ENCODE measurements around the gene NDUFB10.

Gene NDUFB10

DNA sequence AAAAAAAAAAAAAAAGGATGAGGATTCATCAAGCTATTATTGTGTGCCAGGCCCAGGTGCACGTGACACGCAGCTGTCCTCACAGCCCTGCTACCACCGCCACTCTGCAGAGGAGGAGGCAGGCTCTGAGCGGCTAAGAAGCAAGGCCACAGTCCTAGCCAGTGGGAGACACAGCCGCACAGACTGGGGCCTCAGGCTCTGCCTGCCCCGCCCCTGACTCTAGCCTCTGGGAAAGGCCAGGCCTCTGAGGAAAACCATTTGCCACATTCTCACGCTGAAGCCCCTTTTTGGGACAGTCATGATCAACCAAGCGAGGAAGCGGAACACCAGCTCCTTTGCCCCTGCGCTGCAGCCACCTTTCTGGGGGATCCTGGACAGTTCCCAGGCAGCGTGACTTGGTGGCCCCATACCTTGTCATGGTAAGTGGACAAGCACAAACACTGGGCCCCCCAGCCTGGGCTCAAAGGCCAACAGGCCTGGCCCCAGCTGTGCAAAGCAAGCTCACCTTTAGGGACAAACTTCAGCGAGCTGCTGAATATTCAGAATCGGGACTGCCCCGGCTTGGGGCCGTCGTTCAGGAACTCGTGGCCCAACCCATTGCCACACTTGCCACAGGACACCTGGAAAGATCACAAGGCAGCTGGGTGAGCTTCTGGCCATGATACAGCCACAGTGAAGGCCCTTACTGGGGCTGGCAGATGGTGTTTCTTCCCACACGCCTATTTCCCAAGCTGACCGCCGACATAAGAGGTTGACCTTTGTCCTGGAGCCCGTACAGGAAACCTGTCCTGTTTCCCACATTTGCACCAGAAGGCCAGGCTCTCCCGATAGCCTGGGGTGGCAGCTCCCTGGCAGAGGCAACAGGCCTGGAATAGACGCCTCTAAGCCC lies 18.8 kb upstream of the NDUFB10 start:
- H3K4me1 ChIP-seq (ENCODE audit: insufficient read depth, low read length, severe bottlenecking) = peaks cover 14% of the 10 kb centered on the region
- H3K9ac ChIP-seq (ENCODE audit: low read length) = no peak overlapping the region
- no peak overlapping the region for H2AFZ ChIP-seq (ENCODE audit: low read length)
- no peak overlapping the region for H3K4me3 ChIP-seq (ENCODE audit: low read depth, low read length, poor library complexity, severe bottlenecking)
- H3F3A ChIP-seq (ENCODE audit: insufficient read depth, low read length) = no peaks in the 10 kb centered on the region
- no peak for TF ChIP-seq EZH2 (IDR thresholded peaks at IDR 0.05; ENCODE audit: borderline replicate concordance, low read length)
- TF ChIP-seq, protein P1, sequence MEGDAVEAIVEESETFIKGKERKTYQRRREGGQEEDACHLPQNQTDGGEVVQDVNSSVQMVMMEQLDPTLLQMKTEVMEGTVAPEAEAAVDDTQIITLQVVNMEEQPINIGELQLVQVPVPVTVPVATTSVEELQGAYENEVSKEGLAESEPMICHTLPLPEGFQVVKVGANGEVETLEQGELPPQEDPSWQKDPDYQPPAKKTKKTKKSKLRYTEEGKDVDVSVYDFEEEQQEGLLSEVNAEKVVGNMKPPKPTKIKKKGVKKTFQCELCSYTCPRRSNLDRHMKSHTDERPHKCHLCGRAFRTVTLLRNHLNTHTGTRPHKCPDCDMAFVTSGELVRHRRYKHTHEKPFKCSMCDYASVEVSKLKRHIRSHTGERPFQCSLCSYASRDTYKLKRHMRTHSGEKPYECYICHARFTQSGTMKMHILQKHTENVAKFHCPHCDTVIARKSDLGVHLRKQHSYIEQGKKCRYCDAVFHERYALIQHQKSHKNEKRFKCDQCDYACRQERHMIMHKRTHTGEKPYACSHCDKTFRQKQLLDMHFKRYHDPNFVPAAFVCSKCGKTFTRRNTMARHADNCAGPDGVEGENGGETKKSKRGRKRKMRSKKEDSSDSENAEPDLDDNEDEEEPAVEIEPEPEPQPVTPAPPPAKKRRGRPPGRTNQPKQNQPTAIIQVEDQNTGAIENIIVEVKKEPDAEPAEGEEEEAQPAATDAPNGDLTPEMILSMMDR (IDR thresholded peaks at IDR 0.05; ENCODE audit: low read length) = no peak
- H3K27ac ChIP-seq (ENCODE audit: low read depth, low read length, poor library complexity, severe bottlenecking) = no peak overlapping the region
- H3K79me2 ChIP-seq (ENCODE audit: insufficient read depth, low read length) = no peaks in the 10 kb centered on the region
- H3K4me2 ChIP-seq (ENCODE audit: low read length) = no peak overlapping the region
- no peaks in the 10 kb centered on the region for H3K27me3 ChIP-seq (ENCODE audit: insufficient read depth, low read length)
- H3K36me3 ChIP-seq (ENCODE audit: insufficient read depth, low read length) = peaks cover 12% of the 10 kb centered on the region
- no peaks in the 10 kb centered on the region for H3K9me2 ChIP-seq (ENCODE audit: low read depth, low read length)
- H3K9me3 ChIP-seq (ENCODE audit: low read length) = no peaks in the 10 kb centered on the region
- H4K20me1 ChIP-seq (ENCODE audit: insufficient read depth, low read length) = no peaks in the 10 kb centered on the region

DNA sequence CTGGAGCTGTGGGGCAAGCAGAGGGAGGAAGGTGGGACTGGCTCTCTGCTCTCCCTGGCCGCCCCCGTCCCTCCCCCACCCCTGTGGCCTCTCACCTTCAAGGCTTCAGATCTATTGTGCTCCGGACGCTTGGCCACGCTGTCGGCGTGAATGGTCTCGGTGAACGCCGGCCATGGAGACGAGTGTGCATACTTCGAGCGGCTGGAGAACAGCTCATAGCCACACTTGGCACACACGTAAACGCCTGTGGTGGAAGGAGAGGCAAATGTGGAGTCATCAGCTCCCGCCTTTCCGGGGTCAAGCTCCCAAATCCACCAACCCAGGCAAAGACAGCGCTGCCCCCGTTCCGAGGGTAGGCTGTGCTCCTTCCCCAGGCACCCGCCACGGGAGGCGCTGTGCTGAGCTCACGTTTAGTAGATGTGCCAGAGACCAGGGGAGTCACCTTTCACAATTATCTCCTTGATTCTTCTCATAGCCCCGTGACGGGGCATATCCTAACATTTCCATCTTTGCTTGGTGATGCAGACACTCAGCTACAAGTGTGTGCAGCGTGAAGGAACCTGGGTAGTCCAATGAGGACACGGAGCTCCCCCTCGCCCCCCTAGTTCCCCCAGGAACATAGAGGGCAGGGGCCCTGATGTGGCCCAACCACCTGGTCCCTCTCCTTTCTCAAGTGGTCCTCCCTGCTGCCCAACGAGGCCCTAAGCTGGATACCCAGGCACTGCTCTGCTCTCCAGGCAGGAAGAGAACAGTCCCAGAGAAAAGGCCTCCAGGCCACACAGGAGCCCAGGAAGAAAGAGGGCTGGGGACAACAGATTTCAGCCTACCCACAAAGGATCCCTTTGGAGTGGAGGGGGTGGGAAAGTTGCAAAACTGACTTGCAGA lies 17.9 kb upstream of the NDUFB10 start:
- H3K9ac ChIP-seq (ENCODE audit: low read length) = peak overlapping the region; percentile 78; the same call in 1 of the 2 replicates
- H3K4me3 ChIP-seq (ENCODE audit: low read depth, low read length, poor library complexity, severe bottlenecking) = peak overlapping the region; percentile 77
- H3K9me2 ChIP-seq (ENCODE audit: low read depth, low read length) = no peaks in the 10 kb centered on the region
- no peaks in the 10 kb centered on the region for H3K9me3 ChIP-seq (ENCODE audit: low read length)
- no peaks in the 10 kb centered on the region for H3K27me3 ChIP-seq (ENCODE audit: insufficient read depth, low read length)
- H3K79me2 ChIP-seq (ENCODE audit: insufficient read depth, low read length) = no peaks in the 10 kb centered on the region
- peaks cover 14% of the 10 kb centered on the region for H3K4me1 ChIP-seq (ENCODE audit: insufficient read depth, low read length, severe bottlenecking)
- H3K4me2 ChIP-seq (ENCODE audit: low read length) = peak overlapping the region; percentile 78
- no peaks in the 10 kb centered on the region for H3F3A ChIP-seq (ENCODE audit: insufficient read depth, low read length)
- peak overlapping the region; percentile 40 for H3K27ac ChIP-seq (ENCODE audit: low read depth, low read length, poor library complexity, severe bottlenecking)
- no peaks in the 10 kb centered on the region for H4K20me1 ChIP-seq (ENCODE audit: insufficient read depth, low read length)
- TF ChIP-seq, protein P1 (IDR thresholded peaks at IDR 0.05; ENCODE audit: low read length) = peak; percentile 60
- no peak for TF ChIP-seq EZH2 (IDR thresholded peaks at IDR 0.05; ENCODE audit: borderline replicate concordance, low read length)
- H2AFZ ChIP-seq (ENCODE audit: low read length) = no peak overlapping the region
- peaks cover 12% of the 10 kb centered on the region for H3K36me3 ChIP-seq (ENCODE audit: insufficient read depth, low read length)

DNA sequence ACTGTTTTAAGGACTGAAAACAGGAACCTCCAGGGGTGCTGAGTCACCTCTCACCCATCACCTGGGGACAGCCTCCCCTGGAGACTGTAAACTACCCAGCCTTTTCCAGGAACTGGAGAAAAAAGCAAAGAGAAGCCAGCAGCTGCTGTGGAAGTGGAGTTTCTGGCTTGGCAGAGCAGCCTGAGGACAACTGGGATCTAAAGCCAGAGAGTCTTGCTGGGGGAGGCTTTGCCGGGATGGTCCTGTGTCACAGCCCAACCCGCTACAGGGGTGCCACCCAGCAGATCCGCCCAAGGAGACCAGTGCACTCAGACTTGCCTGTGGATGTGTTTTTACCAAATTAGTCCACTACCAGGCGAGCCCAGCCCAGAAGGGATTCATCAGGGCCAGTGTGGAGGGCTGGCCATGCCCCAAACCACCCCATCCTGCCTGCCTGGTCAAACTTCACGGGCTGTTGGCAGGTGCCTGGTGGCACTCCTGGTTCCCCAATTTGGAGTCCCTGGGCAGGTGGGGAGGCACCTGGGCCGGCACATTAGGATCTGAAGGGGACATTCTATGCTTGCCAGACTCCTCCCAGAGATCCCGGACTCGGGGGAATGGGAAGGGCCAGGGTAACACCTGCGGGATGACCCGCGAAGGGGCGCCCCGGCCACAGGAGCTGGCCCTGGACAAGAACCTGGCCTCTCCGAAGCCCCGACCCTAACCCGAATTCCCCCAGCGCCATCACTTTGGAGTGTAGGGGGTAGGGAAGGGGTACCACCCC lies 17.1 kb upstream of the NDUFB10 start:
- Histone ChIP-seq H3K36me3 (ENCODE audit: insufficient read depth, low read length) (peaks cover 12% of the 10 kb centered on the region), H3F3A (ENCODE audit: insufficient read depth, low read length) (no peaks in the 10 kb centered on the region), H3K9ac (ENCODE audit: low read length) (peak overlapping the region; percentile 78), H3K27me3 (ENCODE audit: insufficient read depth, low read length) (0 out of 2 replicates have a peak, but pooled peaks cover 6% of the 10 kb centered on the region), H3K9me3 (ENCODE audit: low read length) (no peaks in the 10 kb centered on the region), H3K4me1 (ENCODE audit: insufficient read depth, low read length, severe bottlenecking) (peaks cover 14% of the 10 kb centered on the region), H2AFZ (ENCODE audit: low read length) (no peak overlapping the region), H3K4me3 (ENCODE audit: low read depth, low read length, poor library complexity, severe bottlenecking) (peak overlapping the region; percentile 77), H3K79me2 (ENCODE audit: insufficient read depth, low read length) (no peaks in the 10 kb centered on the region), H3K27ac (ENCODE audit: low read depth, low read length, poor library complexity, severe bottlenecking) (peak overlapping the region; percentile 40), H3K9me2 (ENCODE audit: low read depth, low read length) (no peaks in the 10 kb centered on the region), H4K20me1 (ENCODE audit: insufficient read depth, low read length) (no peaks in the 10 kb centered on the region), H3K4me2 (ENCODE audit: low read length) (peak overlapping the region; percentile 78)
- TF ChIP-seq, protein P1 (IDR thresholded peaks at IDR 0.05; ENCODE audit: low read length) = no peak
- no peak for TF ChIP-seq EZH2 (IDR thresholded peaks at IDR 0.05; ENCODE audit: borderline replicate concordance, low read length)
